Lower lobe of right lung (tissue), 2 donors: ENCODE results near the gene MNAT1. TPM values are rescaled to one million over a fixed set of nuclear protein-coding genes. Genes with fewer than 3 reads are reported as not detected.

Experiments
- ATAC-seq, 2 donors: fragments of 200-7000 bp; cut with Tn5 transposase; one replicate each; pipeline ENCODE4 v1.9.1; 2020 to 2022; ENCODE audit warnings: mild to moderate bottlenecking in 2 of 2, moderate library complexity in 2 of 2
- DNase-seq: peaks from one replicate; pipeline ENCODE4 v3.0.0-alpha.2; 2020
- H3K27ac ChIP-seq: fragments of 200-600 bp; one replicate; pipeline ENCODE4 v1.8.0; 2022
- H3K27me3 ChIP-seq: fragments of 200-600 bp; one replicate; pipeline ENCODE4 v1.8.0; 2022; ENCODE audit warnings: low read depth
- H3K36me3 ChIP-seq: fragments of 200-600 bp; one replicate; pipeline ENCODE4 v1.8.0; 2022; ENCODE audit warnings: mild to moderate bottlenecking
- H3K4me1 ChIP-seq: fragments of 200-600 bp; one replicate; pipeline ENCODE4 v1.8.0; 2022
- H3K4me3 ChIP-seq: fragments of 200-600 bp; one replicate; pipeline ENCODE4 v1.8.0; 2022; ENCODE audit warnings: mild to moderate bottlenecking
- H3K9me3 ChIP-seq: fragments of 200-600 bp; one replicate; pipeline ENCODE4 v1.8.0; 2022
- CTCF ChIP-seq: fragments of 200-600 bp; IDR thresholded peaks from one replicate; pipeline ENCODE4 v1.8.0; 2022; ENCODE audit warnings: antibody characterized with exemption, mild to moderate bottlenecking
- intact Hi-C: fragments of 100-400 bp; cut with DNase I; formaldehyde crosslinking; loops from one replicate; pipeline ENCODE4 v1.11.0; 2022
- total RNA-seq: library from RNA; stranded (reverse); fragmentation: NEBNext Ultra II Directional; extraction: Animal tissue kit (Norgen Biotek cat#: 25700); gene quantifications from one replicate; pipeline ENCODE4 v1.2.1, GENCODE V29; 2021
- donor health status: DM: no; HTN: yes; CAD: no; lungs with severe emphysema.

The MNAT1 gene
- total RNA-seq, 1 donor from 2014 or later = 21.5 TPM

GRCh38 chr14:60753264-60754119, 18.9 kb downstream of the MNAT1 start:
- no peak overlapping the region for H3K27ac ChIP-seq
- H3K9me3 ChIP-seq = no peaks in the 10 kb centered on the region
- H3K4me3 ChIP-seq = no peak overlapping the region
- no peak for TF ChIP-seq CTCF
- no peaks in the 10 kb centered on the region for H3K36me3 ChIP-seq
- intact Hi-C loops = no loop called here
- no peaks in the 10 kb centered on the region for H3K4me1 ChIP-seq
- no peaks in the 10 kb centered on the region for H3K27me3 ChIP-seq
- ATAC-seq = peak; percentile 79 to 83
- DNase-seq = no peak

GRCh38 chr14:60756847-60757246, 22.3 kb downstream of the MNAT1 start:
- no peaks in the 10 kb centered on the region for H3K27me3 ChIP-seq
- no peak overlapping the region for H3K27ac ChIP-seq
- H3K4me3 ChIP-seq = no peak overlapping the region
- ATAC-seq (no peak), DNase-seq (no peak)
- H3K36me3 ChIP-seq = no peaks in the 10 kb centered on the region
- no peaks in the 10 kb centered on the region for H3K9me3 ChIP-seq
- TF ChIP-seq CTCF = no peak
- no peaks in the 10 kb centered on the region for H3K4me1 ChIP-seq
- intact Hi-C loops = no loop called here

- no peak for TF ChIP-seq CTCF
- DNase-seq (no peak), ATAC-seq (no peak)
- intact Hi-C loops = no loop called here
- no peak overlapping the region for H3K4me3 ChIP-seq
- H3K9me3 ChIP-seq = no peaks in the 10 kb centered on the region
- no peaks in the 10 kb centered on the region for H3K27me3 ChIP-seq
- H3K36me3 ChIP-seq = no peaks in the 10 kb centered on the region
- no peaks in the 10 kb centered on the region for H3K4me1 ChIP-seq
- H3K27ac ChIP-seq = no peak overlapping the region
These were observed 23.0 kb downstream of the MNAT1 start for GRCh38 chr14:60757567-60758002.

GRCh38 chr14:60758885-60759284, 24.3 kb downstream of the MNAT1 start:
- no peak for TF ChIP-seq CTCF
- no peak overlapping the region for H3K27ac ChIP-seq
- intact Hi-C loops = no loop called here
- no peaks in the 10 kb centered on the region for H3K4me1 ChIP-seq
- DNase-seq (no peak), ATAC-seq (no peak)
- no peaks in the 10 kb centered on the region for H3K36me3 ChIP-seq
- no peaks in the 10 kb centered on the region for H3K27me3 ChIP-seq
- no peaks in the 10 kb centered on the region for H3K9me3 ChIP-seq
- H3K4me3 ChIP-seq = no peak overlapping the region

- Histone ChIP-seq H3K27me3 (no peaks in the 10 kb centered on the region), H3K4me1 (no peaks in the 10 kb centered on the region), H3K36me3 (no peaks in the 10 kb centered on the region), H3K4me3 (no peak overlapping the region), H3K9me3 (no peaks in the 10 kb centered on the region), H3K27ac (no peak overlapping the region)
- intact Hi-C loops = no loop called here
- DNase-seq (no peak), ATAC-seq (no peak)
- no peak for TF ChIP-seq CTCF
These were observed 25.6 kb downstream of the MNAT1 start for GRCh38 chr14:60760209-60760608.
